Activated gamma-delta T cell (primary cell): ENCODE data around the gene LRP2.
"Not testable (repeated sequence)": the region's sequence is repeated elsewhere in the genome, so short reads cannot be mapped to it uniquely, and the experiment has no call there.

Experiments
- DNase-seq: peaks from one replicate; lab custom pipeline; 2025; lab: John Stamatoyannopoulos, UW

The LRP2 gene

GRCh38 chr2:169348321-169349024 is 13.9 kb downstream of the LRP2 start:
- DNase-seq: no peak

- no peak for DNase-seq
Measured at GRCh38 chr2:169345486-169346437, 16.6 kb downstream of the LRP2 start.

GRCh38 chr2:169344736-169345485 is 17.4 kb downstream of the LRP2 start:
- no peak for DNase-seq

DNA sequence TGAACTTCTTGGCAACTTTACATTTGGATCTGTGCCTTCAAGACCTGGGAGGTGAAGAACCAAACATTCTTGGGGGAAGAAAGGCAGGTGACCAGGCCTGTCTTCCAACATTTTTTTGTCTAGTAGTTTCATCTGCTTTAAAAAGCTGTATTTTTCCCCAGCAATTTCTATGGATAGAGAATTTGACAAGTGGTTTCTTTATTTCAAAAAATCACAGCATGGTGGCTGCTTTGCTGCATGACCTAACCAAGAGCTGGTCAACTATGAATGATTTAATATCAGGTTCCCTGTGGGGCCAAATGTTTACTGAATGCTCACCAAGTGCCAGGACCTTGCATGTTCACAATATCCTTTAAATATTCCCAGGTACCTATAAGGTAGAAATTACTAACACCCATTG is 19.1 kb downstream of the LRP2 start:
- no peak for DNase-seq

DNA sequence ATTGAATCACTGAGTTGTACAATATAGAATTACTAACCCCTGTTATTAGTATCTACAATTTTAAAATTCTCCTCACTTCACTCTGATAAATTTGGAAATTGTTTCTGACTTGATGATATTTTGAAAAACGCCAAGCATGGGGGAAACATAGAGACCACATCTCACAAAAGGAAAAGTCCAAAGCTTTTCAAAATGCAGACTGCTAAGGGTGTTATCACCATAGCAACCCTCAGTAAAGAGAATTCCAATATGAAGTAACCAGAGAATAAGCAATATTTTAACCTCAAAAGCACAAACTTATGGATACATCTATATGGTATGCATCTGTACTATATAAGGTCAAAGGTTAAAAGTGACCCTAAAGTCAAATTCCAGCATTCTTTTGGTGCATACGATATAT is 22.7 kb downstream of the LRP2 start:
- no peak for DNase-seq

DNA sequence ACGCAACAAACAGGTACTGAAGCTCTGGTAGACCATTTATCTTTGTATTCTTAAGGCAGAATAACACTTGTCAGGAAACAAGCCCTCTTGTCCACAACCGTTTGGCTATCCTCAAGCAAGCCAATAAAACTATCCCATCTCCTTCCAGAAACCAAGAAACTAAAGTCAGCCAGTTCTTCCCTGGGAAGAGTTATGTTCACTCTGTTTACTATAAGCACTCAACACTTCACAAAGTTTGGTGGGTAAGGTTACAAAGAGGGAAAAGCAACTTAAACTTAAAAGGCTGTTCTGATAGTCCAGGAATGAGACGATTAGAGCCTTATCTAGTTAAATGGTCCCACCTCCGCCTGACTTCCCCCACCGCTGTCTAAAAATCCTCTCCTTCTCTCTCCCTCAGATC is 25.6 kb downstream of the LRP2 start:
- no peak for DNase-seq

DNA sequence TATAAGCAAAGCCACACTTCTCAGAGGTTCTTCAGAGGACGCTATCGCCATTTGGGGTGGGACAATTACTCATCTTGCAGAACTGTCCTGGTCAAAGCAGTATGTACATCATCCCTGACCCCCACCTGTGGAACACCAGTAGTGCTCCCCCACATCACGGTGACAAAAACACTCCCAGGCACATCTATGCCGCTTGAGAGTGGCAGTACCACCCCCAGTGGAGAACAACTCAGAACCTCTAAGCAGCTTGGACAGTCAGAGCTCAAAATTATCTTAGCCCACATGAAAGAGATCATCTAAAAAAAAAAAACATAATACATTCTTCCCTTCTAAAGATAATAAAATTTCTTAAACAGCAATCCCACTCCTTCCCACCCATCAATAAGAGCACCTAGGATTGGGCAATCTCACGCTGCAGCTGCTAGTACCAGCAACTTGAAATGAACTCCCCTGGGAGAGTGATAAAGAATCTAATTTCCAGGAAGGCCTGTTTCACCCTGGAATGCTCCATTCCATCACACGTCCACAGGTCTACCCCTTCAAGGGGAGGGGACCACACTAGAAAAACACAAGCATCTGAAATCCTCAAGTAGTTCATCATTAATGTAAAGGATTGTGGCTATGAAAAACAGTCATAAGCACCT is 31.7 kb downstream of the LRP2 start:
- DNase-seq: no peak

- DNase-seq: no peak
Measured at GRCh38 chr2:169329688-169330554, 32.4 kb downstream of the LRP2 start.

GRCh38 chr2:169328785-169329184 is 33.5 kb downstream of the LRP2 start:
- DNase-seq: no peak

DNA sequence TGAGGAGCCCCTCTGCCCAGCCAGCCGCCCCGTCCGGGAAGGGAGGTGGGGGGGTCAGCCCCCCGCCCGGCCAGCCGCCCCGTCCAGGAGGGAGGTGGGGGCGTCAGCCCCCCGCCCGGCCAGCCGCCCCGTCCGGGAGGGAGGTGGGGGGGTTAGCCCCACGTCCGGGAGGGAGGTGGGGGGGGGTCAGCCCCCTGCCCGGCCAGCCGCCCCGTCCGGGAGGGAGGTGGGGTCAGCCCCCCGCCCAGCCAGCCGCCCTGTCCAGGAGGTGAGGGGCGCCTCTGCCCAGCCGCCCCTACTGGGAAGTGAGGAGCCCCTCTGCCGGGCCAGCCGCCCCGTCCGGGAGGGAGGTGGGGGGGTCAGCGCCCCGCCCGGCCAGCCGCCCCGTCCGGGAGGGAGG is 34.5 kb downstream of the LRP2 start:
- not testable (repeated sequence) for DNase-seq

DNA sequence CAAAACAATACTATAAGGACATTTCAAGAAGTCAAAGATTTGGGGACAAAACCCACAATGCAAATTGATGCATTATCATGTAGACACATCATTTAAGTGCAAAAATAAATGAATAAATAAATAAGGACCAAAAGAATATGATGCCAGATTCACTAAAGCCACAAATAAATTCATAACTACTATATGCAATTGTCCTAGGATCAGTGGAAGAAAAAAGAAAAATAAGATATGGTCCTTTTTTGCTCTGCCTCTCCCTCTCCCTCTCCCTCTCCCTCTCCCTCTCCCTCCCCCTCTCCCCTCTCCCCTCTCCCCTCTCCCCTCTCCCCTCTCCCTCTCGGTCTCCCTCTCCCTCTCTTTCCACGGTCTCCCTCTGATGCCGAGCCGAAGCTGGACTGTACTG is 36.4 kb downstream of the LRP2 start:
- not testable (repeated sequence) for DNase-seq

DNA sequence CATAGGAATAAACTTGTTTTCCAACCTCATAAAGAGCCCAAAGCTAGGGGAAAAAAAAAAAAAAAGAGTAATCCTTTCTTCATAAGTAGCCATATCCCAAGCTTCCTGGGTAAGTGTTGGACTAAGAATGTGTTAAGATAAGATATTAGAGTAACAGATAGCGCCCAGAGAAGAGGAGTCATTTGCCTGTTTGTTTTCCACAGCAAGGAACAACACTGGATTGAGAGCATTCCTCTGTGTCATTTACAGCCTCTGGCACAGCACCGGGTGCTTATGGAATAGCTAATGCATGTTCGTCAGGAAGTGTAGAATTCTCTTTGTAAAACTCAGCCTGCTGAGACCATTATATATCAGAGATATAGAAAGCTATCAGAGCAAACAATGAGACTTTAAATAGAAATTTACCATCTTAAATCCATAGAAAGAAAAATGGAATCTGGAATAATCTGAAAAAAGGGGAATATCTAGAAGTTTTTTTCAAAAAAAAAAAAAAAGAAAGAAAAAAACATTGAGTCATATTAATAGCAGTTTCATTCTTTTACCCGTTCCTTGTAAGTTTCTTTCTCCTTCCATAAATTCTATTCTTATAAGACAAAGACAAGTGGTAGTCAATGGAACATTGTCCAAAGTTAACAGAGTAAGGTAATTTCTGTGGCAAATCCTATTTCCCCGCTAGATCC is 37.6 kb downstream of the LRP2 start:
- DNase-seq: no peak

- DNase-seq: no peak
Measured at GRCh38 chr2:169323841-169324240, 38.5 kb downstream of the LRP2 start.

DNA sequence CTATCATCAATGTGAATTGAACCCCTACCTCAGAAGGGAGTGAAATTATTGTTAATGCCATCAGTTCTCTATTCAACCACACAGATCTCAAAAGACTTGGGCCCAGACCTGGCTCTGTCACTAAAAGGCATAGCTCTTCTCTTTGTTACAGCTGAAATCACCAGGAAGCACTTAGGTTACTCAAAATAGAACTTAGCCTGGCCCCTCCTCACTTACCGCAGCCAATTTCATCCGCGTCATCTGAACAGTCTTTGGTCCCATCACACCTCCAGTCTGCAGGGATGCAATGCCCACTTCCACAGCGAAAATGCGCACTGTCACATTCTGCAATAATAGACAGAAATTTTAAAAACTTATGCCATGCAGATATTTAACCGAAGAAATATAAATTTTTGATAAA is 41.8 kb downstream of the LRP2 start:
- DNase-seq: no peak

DNA sequence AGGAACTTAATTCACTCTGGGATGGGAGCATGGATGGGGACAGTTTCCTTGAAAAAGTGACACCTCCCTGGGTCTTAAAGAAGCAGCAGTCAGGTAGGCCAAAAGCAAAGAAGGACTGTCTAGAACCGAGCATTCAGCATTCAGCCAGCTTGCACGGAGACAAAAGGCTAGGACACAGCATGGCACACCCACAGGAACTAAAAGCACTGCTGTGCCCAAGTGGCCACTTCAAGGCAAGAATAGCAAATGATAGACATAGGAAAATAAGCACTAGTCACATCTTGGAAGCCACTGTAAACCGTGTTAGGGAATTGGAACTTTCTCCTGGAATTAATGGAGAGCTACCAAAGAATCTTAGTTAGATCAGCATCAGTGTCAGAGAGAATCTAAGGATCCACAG is 47.0 kb downstream of the LRP2 start:
- no peak for DNase-seq

DNA sequence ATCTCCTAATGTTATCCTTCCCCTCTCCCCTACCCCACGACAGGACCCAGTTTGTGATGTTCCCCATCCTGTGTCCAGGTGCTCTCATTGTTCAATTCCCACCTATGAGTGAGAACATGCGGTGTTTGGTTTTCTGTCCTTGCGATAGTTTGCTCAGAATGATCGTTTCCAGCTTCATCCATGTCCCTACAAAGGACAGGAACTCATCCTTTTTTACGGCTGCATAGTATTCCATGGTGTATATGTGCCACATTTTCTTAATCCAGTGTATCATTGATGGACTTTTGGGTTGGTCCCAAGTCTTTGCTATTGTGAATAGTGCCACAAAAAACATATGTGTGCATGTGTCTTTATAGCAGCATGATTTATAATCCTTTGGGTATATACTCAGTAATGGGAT is 54.0 kb downstream of the LRP2 start:
- DNase-seq: not testable (repeated sequence)

DNA sequence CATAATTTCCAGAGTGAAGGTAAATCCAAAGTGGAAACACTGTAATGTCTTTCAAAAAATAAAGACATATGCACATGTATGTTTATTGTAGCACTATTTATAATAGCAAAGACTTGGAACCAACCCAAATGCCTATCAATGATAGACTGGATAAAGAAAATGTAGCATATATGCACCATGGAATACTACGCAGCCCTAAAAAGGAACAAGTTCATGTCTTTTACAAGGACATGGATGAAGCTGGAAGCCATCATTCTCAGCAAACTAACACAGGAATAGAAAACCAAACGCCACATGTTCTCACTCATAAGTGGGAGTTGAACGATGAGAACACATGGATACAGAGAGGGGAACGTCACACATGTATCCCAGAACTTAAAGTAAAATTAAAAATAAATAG is 57.6 kb downstream of the LRP2 start:
- DNase-seq: not testable (repeated sequence)

DNA sequence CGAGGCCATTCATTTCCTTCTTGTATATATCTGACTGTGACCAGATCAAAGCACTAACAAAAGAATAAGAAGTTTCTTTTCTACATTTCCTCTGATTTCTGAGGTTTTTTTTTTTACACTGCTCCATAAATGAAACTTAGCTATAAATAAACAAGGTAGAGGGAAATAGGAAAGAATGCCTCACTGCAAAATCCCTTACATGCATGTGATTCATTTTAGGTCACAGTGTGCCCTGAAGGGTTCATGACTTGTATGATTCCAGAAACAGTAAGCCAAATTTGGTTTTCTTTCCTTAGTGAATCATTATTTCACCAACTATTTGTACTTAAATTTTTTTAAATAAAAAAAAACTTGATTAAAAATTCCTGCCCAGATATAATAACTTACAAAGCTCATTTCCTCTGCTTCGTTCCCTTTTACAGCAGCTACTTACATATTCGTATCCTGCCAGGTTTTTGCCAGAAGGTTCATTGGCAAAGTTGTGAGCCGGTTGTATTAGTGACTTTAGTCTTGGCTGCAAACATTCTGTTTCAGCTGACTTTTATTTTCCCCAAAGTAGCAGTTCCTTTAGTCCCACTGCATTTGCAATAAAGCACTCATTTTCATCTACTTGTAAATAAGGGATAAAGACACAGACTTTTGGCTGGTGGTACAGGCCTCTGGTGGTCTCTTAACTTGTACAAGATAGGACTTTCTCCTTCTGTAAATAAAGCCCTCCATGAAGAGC is 58.6 kb downstream of the LRP2 start:
- no peak for DNase-seq

DNA sequence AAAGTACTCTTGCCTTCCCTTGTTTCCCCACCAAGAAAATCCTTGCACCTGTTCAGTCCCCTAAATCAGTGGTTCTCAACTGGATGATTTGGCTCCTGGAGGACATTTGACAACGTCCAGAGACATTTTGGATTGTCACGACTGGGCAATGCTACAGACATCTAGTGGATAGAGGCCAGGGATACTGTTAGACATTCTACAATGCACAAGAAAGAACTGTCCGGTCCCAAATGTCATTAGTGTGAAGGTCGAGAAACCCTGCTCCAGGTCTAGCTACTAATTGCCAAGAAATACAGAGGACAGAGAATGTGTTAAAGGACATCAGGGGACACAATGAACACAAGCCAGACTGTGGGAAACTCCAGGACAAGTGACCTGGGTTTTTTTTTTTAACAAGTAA is 60.0 kb downstream of the LRP2 start:
- no peak for DNase-seq
